Left ventricle myocardium inferior (tissue), 1 donor: ENCODE data around the gene NOX4. TPM values are rescaled to one million over a fixed set of nuclear protein-coding genes. Genes with fewer than 3 reads are reported as not detected.

ENCODE experiments used
- DNase-seq: peaks from one replicate; pipeline ENCODE4 v3.0.0-alpha.2; 2020
- H3K27ac ChIP-seq: fragments of 200-600 bp; replicated peaks from 2 replicates; pipeline ENCODE4 v1.8.0; 2021
- H3K27me3 ChIP-seq: fragments of 200-600 bp; 2 replicates; pipeline ENCODE4 v1.8.0; 2021; ENCODE audit warnings: low read depth
- H3K36me3 ChIP-seq: fragments of 200-600 bp; 2 replicates; pipeline ENCODE4 v1.8.0; 2021
- H3K4me1 ChIP-seq: fragments of 200-600 bp; 2 replicates; pipeline ENCODE4 v1.8.0; 2021
- H3K4me3 ChIP-seq: fragments of 200-600 bp; 2 replicates; pipeline ENCODE4 v1.8.0; 2021; ENCODE audit warnings: mild to moderate bottlenecking, moderate library complexity
- H3K9me3 ChIP-seq: fragments of 200-600 bp; replicated peaks from 2 replicates; pipeline ENCODE4 v1.8.0; 2021
- intact Hi-C: fragments of 100-400 bp; cut with micrococcal nuclease; formaldehyde crosslinking; loops from one replicate; pipeline ENCODE4 v1.11.0; 2022
- total RNA-seq: library from RNA; stranded (reverse); fragmentation: NEBNext Ultra II Directional; extraction: Animal tissue kit (Norgen Biotek cat#: 25700); gene quantifications from one replicate; pipeline ENCODE4 v1.2.1, GENCODE V29; 2021
- TF ChIP-seq, protein P1 (sequence below): fragments of 200-600 bp; IDR thresholded peaks from 2 replicates; pipeline ENCODE4 v1.8.0; 2021; ENCODE audit warnings: antibody characterized with exemption, mild to moderate bottlenecking, borderline replicate concordance
- donor health status: DM: no; HTN: yes; CAD: no; lungs with severe emphysema.

The NOX4 gene
- total RNA-seq, 1 donor from 2014 or later = 3.5 TPM

GRCh38 chr11:89477175-89477574 is 14.0 kb downstream of the NOX4 start:
- intact Hi-C loops = no loop called here
- Histone ChIP-seq H3K36me3 (peaks cover 8% of the 10 kb centered on the region), H3K4me3 (no peak overlapping the region), H3K9me3 (peaks cover under 1% of the 10 kb centered on the region), H3K4me1 (no peaks in the 10 kb centered on the region), H3K27ac (no peak overlapping the region), H3K27me3 (no peaks in the 10 kb centered on the region)
- DNase-seq = no peak
- TF ChIP-seq, protein P1, sequence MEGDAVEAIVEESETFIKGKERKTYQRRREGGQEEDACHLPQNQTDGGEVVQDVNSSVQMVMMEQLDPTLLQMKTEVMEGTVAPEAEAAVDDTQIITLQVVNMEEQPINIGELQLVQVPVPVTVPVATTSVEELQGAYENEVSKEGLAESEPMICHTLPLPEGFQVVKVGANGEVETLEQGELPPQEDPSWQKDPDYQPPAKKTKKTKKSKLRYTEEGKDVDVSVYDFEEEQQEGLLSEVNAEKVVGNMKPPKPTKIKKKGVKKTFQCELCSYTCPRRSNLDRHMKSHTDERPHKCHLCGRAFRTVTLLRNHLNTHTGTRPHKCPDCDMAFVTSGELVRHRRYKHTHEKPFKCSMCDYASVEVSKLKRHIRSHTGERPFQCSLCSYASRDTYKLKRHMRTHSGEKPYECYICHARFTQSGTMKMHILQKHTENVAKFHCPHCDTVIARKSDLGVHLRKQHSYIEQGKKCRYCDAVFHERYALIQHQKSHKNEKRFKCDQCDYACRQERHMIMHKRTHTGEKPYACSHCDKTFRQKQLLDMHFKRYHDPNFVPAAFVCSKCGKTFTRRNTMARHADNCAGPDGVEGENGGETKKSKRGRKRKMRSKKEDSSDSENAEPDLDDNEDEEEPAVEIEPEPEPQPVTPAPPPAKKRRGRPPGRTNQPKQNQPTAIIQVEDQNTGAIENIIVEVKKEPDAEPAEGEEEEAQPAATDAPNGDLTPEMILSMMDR = no peak

DNA sequence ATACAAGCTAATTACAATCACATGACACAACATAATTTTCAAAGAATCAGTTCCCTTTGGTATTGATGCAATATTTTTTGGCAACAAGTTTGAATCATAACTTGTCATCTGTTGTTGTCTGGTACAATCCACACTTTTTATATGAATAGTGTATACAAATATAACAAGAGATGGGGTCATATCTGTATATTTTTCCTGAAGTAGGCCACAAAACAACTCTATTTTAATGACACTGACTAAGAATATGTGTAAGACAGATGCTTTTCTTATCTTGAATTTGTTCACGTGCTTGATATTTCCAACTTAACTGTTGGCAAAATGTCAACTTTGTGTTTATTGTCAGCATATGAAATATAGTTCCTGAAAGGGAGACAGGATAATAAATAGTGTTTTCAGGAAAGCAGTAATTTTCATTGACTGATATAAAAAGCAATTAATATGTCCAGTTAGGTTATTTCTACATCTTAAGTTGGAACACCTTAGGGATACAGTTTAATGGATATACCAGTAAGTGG is 27.9 kb downstream of the NOX4 start:
- Histone ChIP-seq H3K4me3 (no peak overlapping the region), H3K27me3 (no peaks in the 10 kb centered on the region), H3K27ac (no peak overlapping the region), H3K9me3 (peaks cover 17% of the 10 kb centered on the region), H3K36me3 (no peaks in the 10 kb centered on the region), H3K4me1 (peaks cover 6% of the 10 kb centered on the region)
- no peak for DNase-seq
- intact Hi-C loops = no loop called here
- TF ChIP-seq, protein P1 = no peak

GRCh38 chr11:89458716-89459115 is 32.5 kb downstream of the NOX4 start:
- H3K4me1 ChIP-seq = peaks cover 6% of the 10 kb centered on the region
- no peak overlapping the region for H3K27ac ChIP-seq
- TF ChIP-seq, protein P1 = no peak
- H3K27me3 ChIP-seq = no peaks in the 10 kb centered on the region
- H3K4me3 ChIP-seq = no peak overlapping the region
- intact Hi-C loops = no loop called here
- DNase-seq = no peak
- H3K36me3 ChIP-seq = no peaks in the 10 kb centered on the region
- peaks cover 11% of the 10 kb centered on the region for H3K9me3 ChIP-seq

GRCh38 chr11:89457190-89457589 is 34.0 kb downstream of the NOX4 start:
- intact Hi-C loops = no loop called here
- no peak for DNase-seq
- Histone ChIP-seq H3K4me3 (no peak overlapping the region), H3K27ac (no peak overlapping the region), H3K27me3 (no peaks in the 10 kb centered on the region), H3K9me3 (peaks cover 11% of the 10 kb centered on the region), H3K4me1 (no peaks in the 10 kb centered on the region), H3K36me3 (no peaks in the 10 kb centered on the region)
- TF ChIP-seq, protein P1 = no peak

DNA sequence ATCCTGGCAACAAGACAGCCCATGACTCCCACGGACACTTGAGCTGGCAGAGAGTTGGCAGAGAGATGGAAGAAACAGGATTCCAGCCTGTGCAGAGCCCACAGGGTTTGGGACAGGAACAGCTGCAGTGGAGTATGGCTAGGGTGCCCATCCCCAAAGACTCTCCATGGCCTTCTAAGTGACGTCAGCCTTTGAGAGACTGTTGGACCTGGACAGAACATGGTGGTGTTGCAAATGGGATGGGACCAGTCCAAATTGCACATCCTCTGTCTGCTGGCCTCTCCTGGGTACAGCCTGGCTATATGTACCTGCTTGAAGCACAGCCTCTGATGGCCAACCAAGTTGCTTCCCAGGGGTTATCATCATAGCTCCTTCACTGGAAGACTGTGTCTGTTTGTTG is 34.5 kb downstream of the NOX4 start:
- DNase-seq = no peak
- no peak overlapping the region for H3K27ac ChIP-seq
- H3K36me3 ChIP-seq = no peaks in the 10 kb centered on the region
- intact Hi-C loops = no loop called here
- H3K27me3 ChIP-seq = no peaks in the 10 kb centered on the region
- TF ChIP-seq, protein P1 = no peak
- no peak overlapping the region for H3K4me3 ChIP-seq
- H3K4me1 ChIP-seq = no peaks in the 10 kb centered on the region
- H3K9me3 ChIP-seq = peaks cover 11% of the 10 kb centered on the region
